Medulla oblongata (tissue), 1 donor: ENCODE data around the gene CLASRP.

Experiments
- DNase-seq: peaks from one replicate; pipeline ENCODE4 v3.0.0-alpha.2; 2015; ENCODE audit errors: extremely low spot score

The CLASRP gene

DNA sequence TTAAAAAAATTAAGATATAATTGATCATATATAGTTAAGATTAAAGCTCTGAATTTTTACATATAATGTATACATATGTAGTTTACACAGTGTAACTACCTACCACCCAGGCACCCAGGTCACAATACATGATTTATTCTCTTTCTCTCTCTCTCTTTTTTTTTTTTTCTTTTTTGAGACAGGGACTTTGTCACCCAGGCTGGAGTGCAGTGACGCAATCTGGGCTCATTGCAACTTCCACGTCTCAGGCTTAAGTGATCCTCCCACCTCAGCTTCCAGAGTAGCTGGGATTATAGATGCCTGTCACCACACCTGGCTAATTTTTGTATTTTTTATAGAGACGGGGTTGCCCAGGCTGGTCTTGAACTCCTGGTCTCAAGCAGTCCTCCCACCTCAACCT is 18.8 kb upstream of the CLASRP start:
- DNase-seq = no peak

DNA sequence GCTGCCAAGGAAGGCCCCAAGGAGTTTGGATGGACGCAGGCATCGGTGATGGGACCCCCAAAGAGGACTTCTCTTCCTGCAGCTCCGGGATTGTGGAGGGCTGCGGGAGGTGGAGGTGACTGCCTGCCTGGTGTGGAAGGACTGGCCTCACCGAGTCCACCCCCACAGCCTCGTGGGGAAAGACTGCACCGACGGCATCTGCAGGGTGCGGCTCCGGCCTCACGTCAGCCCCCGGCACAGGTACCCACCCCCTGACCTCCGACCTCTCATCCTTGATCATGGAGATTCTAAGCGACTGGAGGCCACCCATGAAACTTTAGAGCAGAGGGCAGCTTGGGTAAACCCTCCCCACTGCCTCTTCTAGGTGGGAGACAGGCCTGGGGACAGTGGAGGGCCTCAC is 16.9 kb upstream of the CLASRP start:
- DNase-seq = no peak

DNA sequence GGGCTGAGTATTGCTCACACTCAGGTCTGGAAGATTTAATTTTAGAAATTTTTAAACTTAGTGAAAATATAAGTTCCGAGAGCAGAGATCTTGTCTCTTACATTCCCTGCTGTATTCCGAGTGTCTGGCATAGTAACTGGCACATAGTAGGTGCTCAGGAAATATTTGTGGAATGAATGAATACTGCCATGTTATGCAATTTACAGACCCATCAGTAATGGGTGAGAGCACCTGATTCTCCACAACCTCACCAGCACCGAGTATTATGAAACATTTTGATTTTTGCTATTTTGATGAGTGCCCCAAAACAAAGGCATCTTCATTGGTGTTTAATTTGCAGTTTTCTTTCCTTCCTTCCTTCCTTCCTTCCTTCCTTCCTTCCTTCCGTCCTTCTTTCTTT is 15.8 kb upstream of the CLASRP start:
- DNase-seq = no peak

DNA sequence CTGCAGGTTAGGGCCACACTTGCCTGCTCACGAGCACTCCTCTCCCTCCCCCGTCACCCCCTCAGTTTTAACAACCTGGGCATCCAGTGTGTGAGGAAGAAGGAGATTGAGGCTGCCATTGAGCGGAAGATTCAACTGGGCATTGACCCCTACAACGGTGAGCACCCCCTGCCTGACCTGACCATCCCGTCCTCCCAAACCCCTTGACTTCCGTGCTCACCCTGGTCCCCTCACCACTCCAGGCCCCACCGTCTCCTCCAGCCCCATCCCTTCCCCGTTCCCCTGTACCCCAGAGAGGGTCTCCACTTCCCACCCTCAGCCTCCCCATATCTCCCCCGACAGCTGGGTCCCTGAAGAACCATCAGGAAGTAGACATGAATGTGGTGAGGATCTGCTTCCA is 13.6 kb upstream of the CLASRP start:
- DNase-seq = no peak

DNA sequence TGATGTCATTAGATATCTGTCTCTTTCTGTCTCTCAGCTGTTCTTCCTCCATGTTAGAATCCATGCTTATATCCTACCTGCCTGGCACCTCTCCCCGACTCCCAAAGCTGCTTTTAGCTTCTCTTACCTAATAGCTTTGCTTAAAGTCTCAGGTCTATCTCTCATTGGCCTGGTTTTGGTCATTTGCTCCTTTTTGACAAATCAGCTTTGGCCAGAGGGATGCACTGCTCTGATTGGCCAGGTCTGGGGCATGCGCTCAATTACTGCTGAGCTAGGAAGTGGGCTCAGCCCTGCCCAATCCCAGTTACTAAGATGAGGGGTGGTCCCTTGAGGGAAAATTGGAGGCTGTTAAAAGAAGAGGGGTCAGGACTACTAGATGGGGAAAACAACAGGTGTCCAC is 11.5 kb upstream of the CLASRP start:
- no peak for DNase-seq

DNA sequence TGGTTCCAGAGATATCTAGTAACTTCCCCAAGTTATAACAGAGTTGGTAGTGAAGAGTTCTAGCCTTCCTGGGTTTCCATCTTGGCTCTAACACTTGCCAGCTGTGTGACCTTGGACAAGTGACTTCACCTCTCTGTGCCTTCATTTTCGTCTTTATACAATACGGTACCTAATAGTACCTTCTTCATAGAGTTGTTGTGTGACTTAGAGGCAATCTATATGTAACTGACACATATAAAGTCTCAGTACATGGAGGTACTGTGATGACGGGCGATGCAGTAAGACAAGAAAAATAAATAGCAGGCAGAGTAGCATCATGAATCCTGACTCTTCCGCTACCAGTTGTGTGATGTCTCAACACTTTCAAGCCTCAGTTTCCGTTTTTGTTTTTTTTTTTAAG is 8.0 kb upstream of the CLASRP start:
- no peak for DNase-seq

DNA sequence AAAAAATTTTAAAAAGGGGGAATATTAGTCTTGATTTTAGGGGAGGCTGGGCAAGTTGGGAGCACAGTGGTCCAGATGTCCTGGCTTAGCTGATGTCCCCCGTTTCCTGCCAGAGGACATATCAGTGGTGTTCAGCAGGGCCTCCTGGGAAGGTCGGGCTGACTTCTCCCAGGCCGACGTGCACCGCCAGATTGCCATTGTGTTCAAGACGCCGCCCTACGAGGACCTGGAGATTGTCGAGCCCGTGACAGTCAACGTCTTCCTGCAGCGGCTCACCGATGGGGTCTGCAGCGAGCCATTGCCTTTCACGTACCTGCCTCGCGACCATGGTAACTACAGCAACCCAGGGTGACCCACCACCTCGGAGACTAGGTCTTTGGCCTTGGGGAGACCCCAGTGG is 6.4 kb upstream of the CLASRP start:
- no peak for DNase-seq

DNA sequence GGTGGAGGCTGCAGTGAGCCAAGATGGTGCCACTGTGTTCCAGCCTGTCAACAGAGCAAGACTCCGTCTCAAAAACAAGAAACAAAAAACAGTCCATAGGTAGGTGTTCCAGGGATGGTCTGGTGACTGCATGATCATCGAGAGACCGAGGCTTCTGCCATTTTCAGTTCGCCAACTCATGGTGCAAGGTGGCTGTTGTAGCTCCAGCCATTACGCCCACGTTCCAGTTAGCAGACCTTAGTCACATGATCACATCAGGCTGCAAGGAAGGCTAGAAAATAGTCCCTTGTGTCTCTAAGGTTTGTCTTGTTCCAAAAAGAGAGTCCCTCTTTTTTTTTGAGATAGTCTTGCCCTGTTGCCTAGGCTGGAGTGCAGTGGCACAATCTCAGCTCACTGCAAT is 3.1 kb upstream of the CLASRP start:
- no peak for DNase-seq

DNA sequence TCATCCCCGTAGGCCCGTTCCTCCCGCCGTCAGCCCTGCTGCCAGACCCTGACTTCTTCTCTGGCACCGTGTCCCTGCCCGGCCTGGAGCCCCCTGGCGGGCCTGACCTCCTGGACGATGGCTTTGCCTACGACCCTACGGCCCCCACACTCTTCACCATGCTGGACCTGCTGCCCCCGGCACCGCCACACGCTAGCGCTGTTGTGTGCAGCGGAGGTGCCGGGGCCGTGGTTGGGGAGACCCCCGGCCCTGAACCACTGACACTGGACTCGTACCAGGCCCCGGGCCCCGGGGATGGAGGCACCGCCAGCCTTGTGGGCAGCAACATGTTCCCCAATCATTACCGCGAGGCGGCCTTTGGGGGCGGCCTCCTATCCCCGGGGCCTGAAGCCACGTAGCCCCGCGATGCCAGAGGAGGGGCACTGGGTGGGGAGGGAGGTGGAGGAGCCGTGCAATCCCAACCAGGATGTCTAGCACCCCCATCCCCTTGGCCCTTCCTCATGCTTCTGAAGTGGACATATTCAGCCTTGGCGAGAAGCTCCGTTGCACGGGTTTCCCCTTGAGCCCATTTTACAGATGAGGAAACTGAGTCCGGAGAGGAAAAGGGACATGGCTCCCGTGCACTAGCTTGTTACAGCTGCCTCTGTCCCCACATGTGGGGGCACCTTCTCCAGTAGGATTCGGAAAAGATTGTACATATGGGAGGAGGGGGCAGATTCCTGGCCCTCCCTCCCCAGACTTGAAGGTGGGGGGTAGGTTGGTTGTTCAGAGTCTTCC is 1.3 kb upstream of the CLASRP start:
- DNase-seq = no peak

DNA sequence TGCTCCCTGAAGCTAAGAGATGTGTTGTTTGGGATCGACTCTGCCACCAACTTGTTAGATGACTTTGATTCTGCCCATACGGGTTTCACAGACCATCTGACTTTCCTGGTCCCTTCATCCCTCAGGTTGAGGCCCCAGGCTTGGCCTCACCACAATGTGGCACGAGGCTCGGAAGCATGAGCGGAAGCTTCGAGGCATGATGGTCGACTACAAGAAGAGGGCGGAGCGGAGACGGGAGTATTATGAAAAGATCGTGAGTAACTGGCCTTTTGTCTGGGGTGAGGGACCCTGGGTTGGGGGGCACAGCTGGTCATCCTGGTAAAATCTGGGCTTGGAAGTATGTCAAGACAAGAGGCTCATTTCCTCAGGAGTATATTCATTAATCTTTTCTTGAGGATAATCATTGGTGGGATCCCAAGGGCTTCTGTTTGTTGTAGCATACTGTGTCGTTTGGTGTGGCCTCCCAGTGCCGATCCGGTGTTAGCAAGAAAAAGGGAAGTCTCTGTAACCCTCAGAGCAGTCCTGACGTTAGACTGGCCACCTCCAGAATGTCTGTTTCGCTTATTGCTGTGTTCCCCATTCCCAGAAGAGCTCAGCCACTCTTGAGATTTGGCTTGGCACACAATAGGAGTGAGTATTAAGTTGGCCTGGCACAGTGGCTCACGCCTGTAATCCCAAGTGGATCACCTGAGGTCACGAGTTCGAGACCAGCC is 1.4 kb downstream of the CLASRP start:
- DNase-seq = peak; percentile 52

DNA sequence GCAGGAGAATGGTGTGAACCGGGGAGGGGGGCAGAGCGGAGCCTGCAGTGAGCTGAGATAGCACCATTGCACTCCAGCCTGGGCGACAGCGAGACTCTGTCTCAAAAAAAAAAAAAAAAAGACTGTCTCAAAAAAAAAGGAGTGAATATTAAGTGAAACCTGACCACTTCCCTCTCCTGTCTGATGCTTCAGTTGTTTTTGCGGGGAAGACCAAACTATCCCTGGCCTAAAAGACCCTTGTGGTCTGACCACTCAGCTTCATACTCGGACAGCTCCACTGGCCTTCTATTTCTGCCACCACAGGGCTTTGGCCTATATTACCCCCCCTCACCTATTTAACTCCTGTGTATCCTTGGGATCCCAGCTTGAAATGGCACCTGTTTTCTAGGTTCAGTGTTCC is 2.3 kb downstream of the CLASRP start:
- no peak for DNase-seq

DNA sequence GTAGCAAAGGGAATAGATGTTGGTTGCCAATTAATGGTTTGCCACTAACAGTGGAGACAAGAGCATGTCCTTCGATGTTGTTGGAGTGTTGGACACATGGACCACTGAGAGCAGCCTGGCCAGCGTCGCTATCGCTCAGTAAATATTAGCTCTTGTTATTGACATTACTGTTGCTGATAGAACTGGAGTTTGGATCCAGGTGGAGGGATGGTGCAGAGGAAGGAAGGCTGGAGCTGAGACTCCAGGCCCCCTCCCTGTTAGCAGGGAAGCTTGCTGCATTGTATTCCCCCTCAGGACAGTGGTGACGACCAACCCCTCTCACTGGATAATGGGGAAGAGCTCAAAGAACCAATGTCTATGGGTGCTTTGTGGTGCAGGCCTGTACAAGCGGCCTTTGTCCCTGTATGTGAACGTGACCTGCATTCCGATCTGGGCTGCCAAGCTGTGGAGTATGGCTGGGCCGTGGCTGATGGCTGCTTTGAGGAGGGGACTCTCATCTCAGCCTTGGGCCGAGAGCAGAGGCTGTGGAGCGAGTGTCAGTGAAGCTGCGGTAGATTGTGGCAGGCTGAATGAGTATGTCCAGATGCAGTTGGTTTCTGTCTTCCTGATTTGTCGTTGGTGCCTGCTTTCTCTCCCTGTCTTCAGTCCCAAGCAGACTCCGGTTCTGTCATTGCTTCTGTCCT is 7.0 kb downstream of the CLASRP start:
- peak; percentile 97 for DNase-seq

DNA sequence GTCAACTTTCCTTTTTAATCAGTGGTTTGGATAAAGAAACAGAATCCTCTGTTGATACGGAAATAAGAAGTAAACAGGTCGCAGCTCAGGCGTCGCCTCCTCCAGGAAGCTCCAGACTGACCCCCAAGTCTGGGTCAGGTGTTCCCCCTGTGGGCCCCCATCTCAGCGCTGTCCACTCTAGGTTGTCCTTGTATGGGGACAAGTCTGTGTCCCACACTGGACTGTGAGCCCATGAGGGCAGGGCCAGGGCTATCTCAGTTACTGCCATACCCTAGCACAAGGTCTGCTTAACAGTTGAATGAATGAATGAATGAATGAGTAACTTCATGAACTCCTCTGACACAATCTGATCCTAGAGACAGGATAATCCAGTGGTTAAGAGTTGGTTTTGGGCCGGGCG is 7.5 kb downstream of the CLASRP start:
- no peak for DNase-seq

DNA sequence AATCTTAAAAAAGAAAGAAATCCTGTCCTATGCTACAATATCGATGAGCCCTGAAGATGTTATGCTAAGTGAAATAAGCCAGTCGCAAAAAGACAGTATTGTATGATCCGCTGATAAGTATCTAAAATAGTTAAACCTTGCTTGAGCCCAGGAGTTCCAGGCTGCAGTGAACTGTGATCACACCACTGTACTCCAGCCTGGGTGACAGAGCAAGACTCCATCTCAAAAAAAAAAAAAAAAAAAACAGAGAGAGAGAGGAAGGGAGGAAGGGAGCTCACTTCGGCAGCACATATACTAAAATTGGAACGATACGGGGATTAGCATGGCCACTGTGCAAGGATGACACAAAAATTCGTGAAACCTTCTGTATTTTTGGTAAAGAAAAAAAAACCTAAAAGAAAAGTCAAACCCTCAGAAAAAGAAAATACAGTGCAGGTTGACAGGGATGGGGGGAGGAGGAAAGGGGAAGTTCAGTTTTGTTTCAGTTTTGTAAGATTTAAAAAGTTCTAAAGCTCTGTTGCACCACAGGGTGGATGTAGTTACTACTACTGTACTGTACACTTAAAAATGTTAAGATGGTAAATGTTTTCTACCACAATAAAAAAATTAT is 8.4 kb downstream of the CLASRP start:
- DNase-seq = peak; percentile 32

DNA sequence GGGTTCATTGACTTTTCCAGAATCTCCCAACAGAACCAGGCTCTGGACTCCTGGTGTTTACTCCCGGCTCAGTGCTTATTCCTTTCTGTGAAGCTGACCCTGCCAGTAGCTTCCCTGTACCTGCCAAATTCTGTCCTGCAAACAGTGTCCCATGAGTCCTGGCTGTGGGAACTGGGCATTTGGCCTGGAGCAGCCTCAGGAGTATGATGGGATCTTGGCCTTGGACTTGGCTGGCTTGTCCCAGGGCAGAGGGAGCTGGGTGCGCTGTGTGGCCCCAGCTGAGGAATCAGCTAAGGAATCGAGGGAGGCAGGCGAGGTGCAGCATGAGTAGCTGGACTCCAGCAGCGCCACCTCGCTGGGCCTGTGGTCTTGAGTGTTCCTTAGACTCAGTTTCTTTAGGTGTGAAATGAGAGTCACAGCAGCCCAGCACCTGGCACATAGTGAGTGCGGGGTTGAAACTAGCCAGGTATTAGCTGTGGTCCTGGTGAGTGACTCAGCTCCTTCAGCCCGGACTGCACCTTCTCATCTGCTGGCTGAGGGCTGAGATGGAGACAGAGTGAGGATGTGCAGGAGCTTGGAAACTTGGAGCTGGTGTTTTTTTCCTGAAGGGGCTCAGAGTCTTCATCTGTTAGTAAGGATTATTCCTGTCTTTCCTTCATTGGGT is 10.4 kb downstream of the CLASRP start:
- peak; percentile 76 for DNase-seq

DNA sequence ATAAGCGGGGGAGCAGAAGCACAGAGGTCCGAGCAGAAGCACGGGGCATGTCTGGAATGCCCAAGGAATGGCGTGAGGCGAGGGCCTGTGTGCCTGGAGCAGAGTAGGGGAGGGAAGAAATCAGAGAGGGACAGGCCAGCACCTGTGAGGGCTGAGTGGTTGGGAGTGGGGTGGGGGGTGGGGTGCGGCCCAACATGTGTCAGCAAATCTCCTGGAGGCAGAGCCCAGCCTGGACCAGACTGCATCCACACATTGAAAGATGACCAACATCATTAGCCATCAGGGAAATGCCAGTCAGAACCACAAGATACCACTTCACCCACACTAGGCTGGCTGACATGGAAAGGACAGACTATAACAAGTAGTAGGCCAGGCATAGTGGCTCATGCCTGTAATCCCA is 11.2 kb downstream of the CLASRP start:
- DNase-seq = no peak

DNA sequence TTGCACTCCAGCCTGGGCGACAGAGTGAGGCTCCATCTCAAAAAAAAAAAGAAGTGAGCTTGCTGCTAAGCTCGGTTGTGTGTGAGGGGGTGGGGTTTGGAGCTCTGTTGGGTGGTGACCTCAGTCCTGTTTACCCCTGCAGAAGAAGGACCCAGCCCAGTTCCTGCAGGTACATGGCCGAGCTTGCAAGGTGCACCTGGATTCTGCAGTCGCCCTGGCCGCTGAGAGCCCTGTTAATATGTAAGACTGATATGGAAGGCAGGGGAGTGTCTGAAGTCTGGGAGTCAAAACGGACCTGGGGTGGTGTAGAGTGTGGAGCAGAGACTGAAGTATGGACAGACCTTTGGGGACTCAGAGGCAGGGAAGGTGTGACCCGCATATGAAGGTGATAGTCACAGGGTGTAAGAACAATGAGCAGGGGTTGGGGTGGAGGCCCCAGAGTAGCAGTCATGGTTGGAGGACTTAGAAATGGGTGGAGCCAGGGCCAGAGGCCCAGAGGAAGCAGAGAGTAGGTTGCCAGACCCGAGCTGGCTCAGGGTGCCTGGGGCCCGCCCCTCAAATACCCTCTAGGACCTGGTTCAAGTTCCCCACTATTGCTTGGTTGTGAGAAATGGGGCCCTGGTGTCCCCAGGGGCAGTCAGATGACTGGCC is 13.2 kb downstream of the CLASRP start:
- DNase-seq = no peak

DNA sequence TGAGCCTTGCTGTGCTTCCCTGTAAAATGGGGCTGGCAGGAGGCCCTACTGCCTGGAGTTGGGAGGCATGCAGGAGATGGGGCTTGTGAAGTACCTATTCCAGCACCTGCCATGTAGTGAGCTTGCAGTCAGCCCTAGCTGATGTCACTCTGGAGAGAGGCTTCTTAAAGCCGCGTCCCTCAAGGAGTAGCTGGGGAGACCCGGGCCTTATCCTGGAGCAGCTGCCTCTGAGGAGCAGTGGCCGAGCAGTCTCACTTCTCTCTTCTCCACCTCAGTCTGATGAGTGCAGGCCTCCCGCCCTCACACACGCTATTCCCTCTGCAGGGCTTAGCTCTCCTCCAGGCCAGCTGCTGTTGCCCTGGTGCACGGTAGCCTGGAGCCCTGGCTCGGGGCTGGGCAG is 18.0 kb downstream of the CLASRP start:
- DNase-seq = no peak

DNA sequence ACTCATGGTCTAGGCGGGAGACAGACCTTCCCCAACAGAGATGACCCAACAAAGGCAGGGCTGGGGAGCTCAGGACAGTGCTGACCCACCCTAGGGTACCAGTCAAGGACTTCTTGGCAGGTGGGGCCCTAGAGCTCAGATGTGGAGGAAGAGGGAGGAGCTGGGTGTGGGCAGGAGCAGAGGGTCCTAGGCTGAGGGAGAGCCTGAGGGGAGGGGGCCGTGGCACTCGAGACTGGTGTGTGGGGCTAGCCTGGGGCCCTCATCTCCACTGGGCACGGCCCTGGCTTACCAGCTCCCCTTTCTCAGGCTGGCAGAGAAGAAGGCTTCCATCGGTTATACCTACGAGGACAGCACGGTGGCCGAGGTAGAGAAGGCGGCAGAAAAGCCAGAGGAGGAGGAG is 18.6 kb downstream of the CLASRP start:
- DNase-seq = no peak

DNA sequence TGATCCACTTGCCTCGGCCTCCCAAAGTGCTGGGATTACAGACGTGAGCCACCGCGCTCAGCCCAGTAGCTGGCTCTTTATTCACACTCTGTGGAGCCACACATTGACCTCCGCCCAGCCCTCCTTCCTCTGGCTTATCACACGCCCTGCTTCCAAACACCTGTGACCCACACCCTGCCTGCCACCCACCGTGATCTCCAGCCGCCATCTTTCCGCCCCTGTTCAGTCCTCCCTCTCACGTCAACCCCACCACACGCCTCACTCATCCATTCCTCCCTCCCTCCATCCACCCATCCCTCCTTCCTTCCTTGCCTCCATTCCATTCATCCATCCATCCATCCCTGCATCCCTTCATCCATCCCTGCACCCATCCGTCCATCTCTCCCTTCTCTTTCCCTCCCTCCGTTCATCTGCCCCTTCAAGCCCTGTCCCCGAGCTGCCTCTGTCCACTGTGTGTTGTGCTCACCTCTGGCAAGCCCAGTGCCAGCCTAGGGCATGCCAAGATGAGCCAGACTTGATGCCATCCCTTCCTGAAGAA is 19.8 kb downstream of the CLASRP start:
- no peak for DNase-seq

DNA sequence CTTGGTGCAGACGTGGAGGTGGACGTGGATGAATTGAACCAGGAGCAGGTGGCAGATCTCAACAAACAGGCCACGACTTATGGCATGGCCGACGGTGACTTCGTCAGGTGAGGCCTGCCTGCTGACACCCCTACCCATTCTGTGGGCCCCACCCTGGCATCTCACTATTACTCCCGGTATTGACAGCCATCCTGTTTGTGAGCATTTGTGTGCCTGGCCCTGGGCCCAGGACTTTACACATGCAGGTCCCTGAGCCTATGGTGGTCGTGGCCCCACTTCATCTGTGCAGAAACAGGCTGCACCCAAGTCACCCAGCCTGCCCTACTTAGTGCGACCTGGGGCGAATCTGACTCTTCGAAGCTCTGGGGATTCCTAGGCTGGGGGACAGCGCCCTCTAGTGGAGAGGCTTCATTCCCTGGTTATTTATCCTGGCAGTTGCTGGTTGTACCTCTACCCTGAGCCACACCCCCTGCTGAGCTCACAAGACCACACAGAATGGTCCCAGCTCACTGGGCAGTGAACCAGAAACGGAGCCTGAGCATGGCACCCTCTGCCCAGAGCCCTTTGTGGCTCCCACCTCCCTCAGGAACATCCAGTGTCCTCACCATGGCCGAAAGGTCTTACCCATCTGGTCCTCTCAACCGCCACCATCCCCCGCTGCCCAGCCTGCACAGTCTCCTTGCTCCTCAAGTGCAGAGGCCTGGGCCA is 20.6 kb downstream of the CLASRP start:
- DNase-seq = peak; percentile 90
